HG03442 (cell line): ENCODE data around the gene GUCY1B1.
A peak's percentile ranks its signal among the peaks of the same experiment; 100 is the strongest.

ENCODE experiments used
- ATAC-seq: cut with Tn5 transposase; IDR thresholded peaks from one replicate; pipeline ENCODE4 v1.9.1; 2021; ENCODE audit warnings: mild to moderate bottlenecking, moderate library complexity; ENCODE audit not compliant: unreplicated experiment

The GUCY1B1 gene

GRCh38 chr4:155761047-155761446 lies 2.2 kb downstream of the GUCY1B1 start:
- ATAC-seq = no peak

GRCh38 chr4:155761916-155762315 lies 3.1 kb downstream of the GUCY1B1 start:
- ATAC-seq = no peak

GRCh38 chr4:155762334-155762733 lies 3.5 kb downstream of the GUCY1B1 start:
- ATAC-seq = no peak

GRCh38 chr4:155763551-155763950 lies 4.7 kb downstream of the GUCY1B1 start:
- ATAC-seq = no peak

GRCh38 chr4:155765149-155765548 lies 6.3 kb downstream of the GUCY1B1 start:
- ATAC-seq = no peak

- no peak for ATAC-seq
Observed at GRCh38 chr4:155766622-155767021, 7.8 kb downstream of the GUCY1B1 start.

- ATAC-seq = no peak
Observed at GRCh38 chr4:155768370-155768769, 9.5 kb downstream of the GUCY1B1 start.

- ATAC-seq = peak; percentile 72
Observed at GRCh38 chr4:155769090-155769489, 10.3 kb downstream of the GUCY1B1 start.

- no peak for ATAC-seq
Observed at GRCh38 chr4:155772459-155773195, 13.8 kb downstream of the GUCY1B1 start.

- ATAC-seq = no peak
Observed at GRCh38 chr4:155773196-155773800, 14.5 kb downstream of the GUCY1B1 start.

GRCh38 chr4:155774033-155774432 lies 15.2 kb downstream of the GUCY1B1 start:
- no peak for ATAC-seq

- ATAC-seq = no peak
Observed at GRCh38 chr4:155777971-155778735, 19.3 kb downstream of the GUCY1B1 start.

- no peak for ATAC-seq
Observed at GRCh38 chr4:155780775-155781174, 22.0 kb downstream of the GUCY1B1 start.

- no peak for ATAC-seq
Observed at GRCh38 chr4:155781249-155781831, 22.5 kb downstream of the GUCY1B1 start.

GRCh38 chr4:155784637-155785036 lies 25.8 kb downstream of the GUCY1B1 start:
- ATAC-seq = no peak

- ATAC-seq = no peak
Observed at GRCh38 chr4:155785828-155786227, 27.0 kb downstream of the GUCY1B1 start.

GRCh38 chr4:155787113-155787710 lies 28.4 kb downstream of the GUCY1B1 start:
- peak; percentile 98 for ATAC-seq

GRCh38 chr4:155789391-155789790 lies 30.6 kb downstream of the GUCY1B1 start:
- peak; percentile 36 for ATAC-seq

GRCh38 chr4:155789982-155790381 lies 31.2 kb downstream of the GUCY1B1 start:
- ATAC-seq = no peak

- ATAC-seq = no peak
Observed at GRCh38 chr4:155794589-155795236, 35.9 kb downstream of the GUCY1B1 start.

- peak; percentile 89 for ATAC-seq
Observed at GRCh38 chr4:155795991-155796390, 37.2 kb downstream of the GUCY1B1 start.
